ENCODE data around the gene DXO.
"Not testable (repeated sequence)": the region's sequence is repeated elsewhere in the genome, so short reads cannot be mapped to it uniquely, and the experiment has no call there.

The DXO gene

DNA sequence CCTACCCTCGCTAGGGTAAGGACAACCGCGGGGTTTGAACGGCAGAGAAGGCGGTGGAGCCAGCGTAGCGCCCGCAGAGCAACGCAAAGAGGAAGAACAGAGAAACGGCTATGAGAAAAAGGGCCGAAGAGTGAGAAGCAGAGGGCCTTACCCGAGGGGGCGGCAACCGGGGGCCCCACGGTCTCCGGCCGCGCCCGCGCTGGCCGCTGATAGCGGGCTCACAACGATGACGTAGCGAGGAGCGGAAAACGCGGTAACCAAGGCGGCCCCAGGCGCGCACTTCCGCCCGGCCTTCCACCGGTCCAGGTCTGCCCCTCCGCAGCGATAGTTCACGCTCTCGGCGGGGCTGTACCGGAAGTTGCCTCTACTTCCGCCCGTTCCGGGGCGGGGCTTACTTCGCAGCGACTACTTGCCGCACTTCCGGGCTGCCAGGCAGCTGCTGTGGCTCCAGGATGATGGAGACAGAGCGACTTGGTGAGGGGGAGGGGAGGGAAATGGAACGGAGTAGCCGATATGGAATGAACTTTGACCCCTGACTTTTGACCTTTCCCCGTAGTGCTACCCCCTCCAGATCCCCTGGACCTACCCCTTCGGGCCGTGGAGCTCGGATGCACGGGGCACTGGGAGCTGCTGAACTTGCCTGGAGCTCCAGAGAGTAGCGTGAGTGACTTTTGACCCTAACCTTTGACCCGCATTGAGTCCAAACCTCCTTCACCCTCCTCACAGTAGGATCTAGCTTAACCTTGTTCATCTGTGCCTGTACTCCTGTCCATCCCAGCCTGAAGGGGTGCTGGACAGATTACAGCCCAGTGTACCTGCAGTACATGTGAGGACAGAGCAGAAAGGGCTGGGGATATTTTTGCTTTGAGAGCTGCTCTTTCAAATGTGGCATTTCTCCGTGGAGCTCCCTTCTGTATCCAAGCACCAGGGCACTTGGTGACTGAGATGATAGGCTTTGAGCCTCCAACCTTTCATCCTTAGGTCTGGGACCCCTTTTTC lies 12.9 kb downstream of the DXO start, which contains the start of the genes NELFE and SKIC2:
Gene NELFE, minus strand, starts transcription at position 231 of the 999 bp plus-strand sequence. CDS start 525 bp downstream, outside the sequence.
Gene SKIC2, plus strand, starts transcription at position 435 of the 999 bp plus-strand sequence. Its CDS starts 18 bp downstream, at position 453.
- DNase-seq (ENCODE audit: low read depth), result peak; percentile 94

DNA sequence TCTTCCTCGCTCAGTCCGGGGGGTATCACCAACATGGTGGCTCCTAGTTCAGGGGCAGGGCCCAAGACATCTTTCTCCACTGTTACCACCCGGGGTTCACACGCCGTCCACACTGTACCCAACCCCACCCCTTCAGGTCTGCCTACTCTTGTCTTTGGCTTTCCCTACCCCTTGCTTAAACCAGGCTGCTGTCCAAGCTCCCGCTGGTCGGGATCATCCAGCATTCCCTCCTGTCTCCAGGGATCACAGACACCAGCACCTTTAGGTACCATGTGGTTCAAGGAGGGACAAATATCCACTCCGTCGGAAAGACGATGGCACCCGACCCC lies 13.6 kb downstream of the DXO start:
- no peak for DNase-seq (ENCODE audit: low read depth)

DNA sequence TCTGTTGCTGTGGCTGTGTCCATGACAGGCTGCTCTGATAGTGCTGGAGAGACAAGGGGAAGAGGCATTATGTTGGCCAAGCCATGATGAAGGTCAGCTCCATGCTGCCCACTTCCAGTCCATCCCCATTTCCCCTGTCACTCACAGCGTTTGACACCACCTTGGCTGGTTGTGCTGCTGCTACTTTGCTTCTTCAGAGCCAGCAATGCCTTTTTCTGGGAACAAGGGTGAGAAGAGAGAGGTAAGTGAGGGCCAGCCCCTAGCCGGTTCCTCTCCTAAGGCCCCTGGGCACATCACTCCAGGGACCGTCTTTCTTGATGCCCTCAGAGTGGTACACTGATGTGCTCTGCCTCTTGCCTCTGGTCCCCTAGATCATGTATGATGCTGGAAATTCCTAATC lies 15.1 kb downstream of the DXO start:
- DNase-seq (ENCODE audit: low read depth), result no peak

DNA sequence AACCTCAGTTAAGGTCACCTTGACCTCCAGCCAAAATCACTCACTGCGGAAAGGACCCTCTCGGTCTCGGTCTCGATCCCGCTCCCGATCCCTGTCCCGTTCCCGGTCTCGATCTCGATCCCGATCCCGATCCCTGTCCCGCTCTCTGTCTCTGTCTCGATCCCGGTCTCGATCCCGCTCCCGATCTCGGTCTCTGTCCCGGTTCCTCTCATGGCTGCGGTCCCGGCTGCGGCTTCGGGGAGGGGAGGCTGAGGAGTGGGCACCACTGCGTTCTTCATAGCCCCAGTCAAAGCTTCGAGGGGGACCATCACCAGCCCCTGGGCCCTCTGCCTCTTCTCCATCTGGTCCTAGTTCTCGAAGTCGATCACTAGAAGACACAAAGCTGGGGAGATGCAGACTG lies 17.4 kb downstream of the DXO start:
- DNase-seq (ENCODE audit: low read depth), result no peak

DNA sequence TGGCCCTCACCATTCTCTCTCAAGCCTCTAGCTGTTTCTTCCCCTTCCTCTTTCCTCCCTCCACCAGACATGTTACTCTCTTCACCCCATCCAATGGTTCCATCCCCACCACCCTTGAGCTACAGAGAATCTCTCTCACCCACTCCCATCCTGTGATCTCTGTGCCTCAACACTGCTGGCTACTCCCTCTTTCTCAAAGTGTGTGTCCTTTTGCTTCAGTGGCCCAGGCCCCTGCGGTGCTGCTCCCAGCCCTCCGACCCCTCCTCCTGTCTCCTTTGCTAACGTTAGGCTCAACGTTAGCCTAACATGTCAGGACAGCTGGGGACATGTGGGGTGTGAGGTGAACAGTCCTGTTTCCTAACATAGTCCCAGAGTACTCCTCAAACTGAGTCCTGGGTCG lies 19.0 kb downstream of the DXO start:
- no peak for DNase-seq (ENCODE audit: low read depth)

DNA sequence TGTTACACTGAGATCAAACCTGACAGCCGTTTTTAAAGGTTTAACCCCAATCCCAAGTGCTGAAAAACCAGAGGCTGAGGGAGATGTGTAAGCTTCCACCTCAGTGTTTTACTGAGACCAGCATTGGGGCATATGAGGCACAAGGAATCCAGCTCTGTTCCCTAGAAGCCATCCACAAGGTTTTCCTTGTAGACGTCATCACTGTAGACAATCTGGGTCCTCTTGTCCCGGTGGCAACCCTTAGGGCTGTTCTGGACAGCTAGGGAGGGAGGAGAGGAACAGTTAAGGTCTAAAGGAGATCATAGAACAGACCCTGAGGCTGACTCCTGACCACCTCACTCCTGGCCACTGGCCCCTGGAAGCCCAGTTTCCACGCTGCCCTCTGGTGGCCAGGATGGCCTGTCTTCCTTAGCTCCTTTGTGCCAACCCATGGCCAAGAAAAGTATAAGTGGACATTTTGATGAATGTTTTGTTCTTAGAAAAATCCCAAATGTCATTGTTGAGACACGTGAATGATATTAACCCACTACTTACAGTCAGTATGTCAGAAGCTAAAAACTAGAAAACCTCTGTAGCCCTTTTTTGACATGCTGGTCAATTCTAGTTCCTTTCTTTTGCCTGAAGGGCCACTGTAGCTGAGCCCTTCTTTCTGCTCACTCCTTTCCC lies 19.7 kb downstream of the DXO start:
- no peak for DNase-seq (ENCODE audit: low read depth)

DNA sequence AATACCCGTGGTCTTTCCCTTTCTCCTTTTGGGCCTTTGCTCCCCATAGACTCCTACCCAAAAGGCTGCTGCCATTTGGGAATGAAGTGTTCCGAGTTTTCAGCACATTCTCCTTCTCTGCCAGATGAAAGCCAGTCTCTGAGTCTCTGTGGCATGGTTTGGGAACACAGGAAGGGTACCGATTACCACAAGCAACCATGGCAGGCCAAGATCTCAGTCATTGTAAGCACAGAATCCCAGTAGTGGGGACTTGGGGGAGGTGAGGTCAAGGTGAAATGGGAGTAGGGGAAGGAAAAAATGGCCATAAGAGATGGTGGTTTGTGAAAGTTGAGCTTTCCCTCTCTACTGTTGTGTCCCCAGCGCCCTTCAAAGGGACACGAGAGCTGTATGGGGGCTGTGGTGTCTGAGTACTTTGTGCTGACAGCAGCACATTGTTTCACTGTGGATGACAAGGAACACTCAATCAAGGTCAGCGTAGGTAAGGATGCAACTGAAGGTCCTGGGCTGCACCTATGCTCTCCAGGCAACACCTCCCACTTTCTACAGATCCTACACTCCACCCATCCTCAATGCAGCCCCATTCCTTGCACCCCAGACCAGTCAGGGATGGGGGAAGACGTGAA lies 21.9 kb downstream of the DXO start:
- DNase-seq (ENCODE audit: low read depth), result no peak

- DNase-seq (ENCODE audit: low read depth), result no peak
These were observed 23.1 kb downstream of the DXO start for GRCh38 chr6:31948753-31949413.

DNA sequence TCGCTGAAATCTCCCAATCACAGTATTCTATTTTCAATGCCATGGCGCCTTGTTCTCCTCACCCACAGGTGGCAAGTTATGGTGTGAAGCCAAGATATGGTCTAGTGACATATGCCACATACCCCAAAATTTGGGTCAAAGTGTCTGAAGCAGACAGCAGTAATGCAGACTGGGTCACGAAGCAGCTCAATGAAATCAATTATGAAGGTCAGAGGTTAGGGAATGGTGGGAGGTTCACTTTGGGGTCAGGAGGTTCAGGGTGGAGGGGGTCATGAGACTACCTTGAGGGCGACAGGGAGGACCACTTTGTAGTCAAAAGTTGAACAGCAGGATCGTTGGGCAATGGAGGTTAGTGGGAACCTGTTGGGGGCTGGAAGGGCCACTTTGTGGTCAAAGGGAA lies 23.6 kb downstream of the DXO start:
- DNase-seq (ENCODE audit: low read depth), result no peak

DNA sequence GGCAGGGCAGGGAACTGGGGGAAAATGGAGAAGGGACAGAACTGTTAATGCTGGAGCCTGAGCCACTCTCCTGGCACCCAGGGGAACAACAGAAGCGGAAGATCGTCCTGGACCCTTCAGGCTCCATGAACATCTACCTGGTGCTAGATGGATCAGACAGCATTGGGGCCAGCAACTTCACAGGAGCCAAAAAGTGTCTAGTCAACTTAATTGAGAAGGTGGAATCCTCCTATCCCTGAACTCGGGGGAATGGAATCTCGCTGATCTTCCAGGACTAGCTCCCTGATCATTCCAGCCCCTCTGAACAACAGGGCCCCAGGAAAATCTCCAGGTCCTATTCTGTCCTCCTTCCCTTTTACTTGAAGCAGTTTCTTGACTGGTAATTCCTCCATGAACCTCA lies 24.1 kb downstream of the DXO start:
- no peak for DNase-seq (ENCODE audit: low read depth)

GRCh38 chr6:31947070-31947675 lies 24.8 kb downstream of the DXO start:
- no peak for DNase-seq (ENCODE audit: low read depth)

DNA sequence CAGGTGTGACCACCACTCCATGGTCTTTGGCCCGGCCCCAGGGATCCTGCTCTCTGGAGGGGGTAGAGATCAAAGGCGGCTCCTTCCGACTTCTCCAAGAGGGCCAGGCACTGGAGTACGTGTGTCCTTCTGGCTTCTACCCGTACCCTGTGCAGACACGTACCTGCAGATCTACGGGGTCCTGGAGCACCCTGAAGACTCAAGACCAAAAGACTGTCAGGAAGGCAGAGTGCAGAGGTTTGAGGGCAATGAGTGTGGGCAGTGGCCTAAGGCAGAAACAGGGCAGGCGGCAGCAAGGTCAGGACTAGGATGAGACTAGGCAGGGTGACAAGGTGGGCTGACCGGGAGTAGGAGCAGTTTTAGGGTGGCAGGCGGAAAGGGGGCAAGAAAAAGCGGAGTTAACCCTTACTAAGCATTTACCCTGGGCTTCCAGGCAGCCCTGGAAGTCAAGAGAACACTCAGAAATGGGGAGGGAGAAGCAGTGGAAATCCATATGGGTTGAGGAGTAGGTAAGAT lies 25.5 kb downstream of the DXO start:
- DNase-seq (ENCODE audit: low read depth), result no peak

GRCh38 chr6:31945507-31946369 lies 26.2 kb downstream of the DXO start, which contains the start of gene CFB:
Gene CFB (plus strand): TSS chr6:31946095. CDS start chr6:31946222, 127 bp downstream.
- no peak for DNase-seq (ENCODE audit: low read depth)

DNA sequence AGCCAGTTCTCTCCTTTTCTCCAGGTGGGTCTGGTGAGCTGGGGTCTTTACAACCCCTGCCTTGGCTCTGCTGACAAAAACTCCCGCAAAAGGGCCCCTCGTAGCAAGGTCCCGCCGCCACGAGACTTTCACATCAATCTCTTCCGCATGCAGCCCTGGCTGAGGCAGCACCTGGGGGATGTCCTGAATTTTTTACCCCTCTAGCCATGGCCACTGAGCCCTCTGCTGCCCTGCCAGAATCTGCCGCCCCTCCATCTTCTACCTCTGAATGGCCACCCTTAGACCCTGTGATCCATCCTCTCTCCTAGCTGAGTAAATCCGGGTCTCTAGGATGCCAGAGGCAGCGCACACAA lies 26.8 kb downstream of the DXO start:
- DNase-seq (ENCODE audit: low read depth), result no peak

GRCh38 chr6:31943742-31944141 lies 28.2 kb downstream of the DXO start:
- DNase-seq (ENCODE audit: low read depth), result no peak

- DNase-seq (ENCODE audit: low read depth), result no peak
These were observed 31.7 kb downstream of the DXO start for GRCh38 chr6:31940256-31940664.

GRCh38 chr6:31935823-31936222 lies 36.1 kb downstream of the DXO start:
- DNase-seq (ENCODE audit: low read depth), result no peak

GRCh38 chr6:31935021-31935420 lies 36.9 kb downstream of the DXO start:
- DNase-seq (ENCODE audit: low read depth), result no peak

- DNase-seq (ENCODE audit: low read depth), result no peak
These were observed 38.4 kb downstream of the DXO start for GRCh38 chr6:31933537-31933936.

GRCh38 chr6:31932137-31932536 lies 39.8 kb downstream of the DXO start:
- not testable (repeated sequence) for DNase-seq (ENCODE audit: low read depth)

GRCh38 chr6:31930962-31931361 lies 41.0 kb downstream of the DXO start:
- no peak for DNase-seq (ENCODE audit: low read depth)

All from stimulated activated CD8-positive, alpha-beta memory T cell treated with anti-CD3 and anti-CD28 coated beads, Interleukin-15, amount 100 ng/mL, for 1 hour (primary cell).